ENCODE data around the gene TNFSF11.

DNA sequence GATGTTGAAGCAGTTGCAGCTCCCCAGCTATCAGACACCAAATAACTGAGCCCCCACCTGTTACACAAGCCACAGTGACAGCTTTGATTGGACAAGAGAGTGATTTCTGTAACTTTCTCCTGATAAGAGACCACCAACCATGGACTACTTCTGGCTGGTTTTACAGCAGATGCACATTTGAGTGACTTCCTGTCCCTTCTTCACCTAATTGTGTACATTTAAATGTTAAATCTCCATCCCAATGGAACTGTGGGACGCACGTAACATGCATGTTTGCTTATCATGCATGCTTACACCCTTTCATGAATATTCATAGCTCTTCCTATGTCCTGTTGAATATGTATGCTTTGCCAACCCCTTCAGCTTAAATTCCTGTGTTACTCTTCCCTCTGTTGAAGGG is 6.0 kb upstream of the TNFSF11 start:
- TF ChIP-seq, protein P1, sequence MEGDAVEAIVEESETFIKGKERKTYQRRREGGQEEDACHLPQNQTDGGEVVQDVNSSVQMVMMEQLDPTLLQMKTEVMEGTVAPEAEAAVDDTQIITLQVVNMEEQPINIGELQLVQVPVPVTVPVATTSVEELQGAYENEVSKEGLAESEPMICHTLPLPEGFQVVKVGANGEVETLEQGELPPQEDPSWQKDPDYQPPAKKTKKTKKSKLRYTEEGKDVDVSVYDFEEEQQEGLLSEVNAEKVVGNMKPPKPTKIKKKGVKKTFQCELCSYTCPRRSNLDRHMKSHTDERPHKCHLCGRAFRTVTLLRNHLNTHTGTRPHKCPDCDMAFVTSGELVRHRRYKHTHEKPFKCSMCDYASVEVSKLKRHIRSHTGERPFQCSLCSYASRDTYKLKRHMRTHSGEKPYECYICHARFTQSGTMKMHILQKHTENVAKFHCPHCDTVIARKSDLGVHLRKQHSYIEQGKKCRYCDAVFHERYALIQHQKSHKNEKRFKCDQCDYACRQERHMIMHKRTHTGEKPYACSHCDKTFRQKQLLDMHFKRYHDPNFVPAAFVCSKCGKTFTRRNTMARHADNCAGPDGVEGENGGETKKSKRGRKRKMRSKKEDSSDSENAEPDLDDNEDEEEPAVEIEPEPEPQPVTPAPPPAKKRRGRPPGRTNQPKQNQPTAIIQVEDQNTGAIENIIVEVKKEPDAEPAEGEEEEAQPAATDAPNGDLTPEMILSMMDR (IDR thresholded peaks at IDR 0.05): no peak
- TF ChIP-seq POLR2A (IDR thresholded peaks at IDR 0.05): no peak

Data from Peyer's patch (tissue), 4 donors.